OCI-M1 (cell line): Measurements from ENCODE around the gene ATG16L2.
A peak's percentile ranks its signal among the peaks of the same experiment; 100 is the strongest.
"Not testable (repeated sequence)": the region's sequence is repeated elsewhere in the genome, so short reads cannot be mapped to it uniquely, and the experiment has no call there.

ENCODE experiments used
- DNase-seq: peaks from one replicate; lab custom pipeline; 2025; lab: John Stamatoyannopoulos, UW

The ATG16L2 gene

GRCh38 chr11:72780296-72781062, 33.7 kb upstream of the ATG16L2 start:
- no peak for DNase-seq

GRCh38 chr11:72781063-72781312, 33.2 kb upstream of the ATG16L2 start:
- DNase-seq: no peak

GRCh38 chr11:72781313-72782080, 32.7 kb upstream of the ATG16L2 start:
- peak; percentile 68 for DNase-seq

- no peak for DNase-seq
Observed at GRCh38 chr11:72782081-72782920, 31.9 kb upstream of the ATG16L2 start.

GRCh38 chr11:72783144-72783905, 30.9 kb upstream of the ATG16L2 start:
- no peak for DNase-seq

GRCh38 chr11:72784662-72785061, 29.5 kb upstream of the ATG16L2 start:
- DNase-seq: no peak

DNA sequence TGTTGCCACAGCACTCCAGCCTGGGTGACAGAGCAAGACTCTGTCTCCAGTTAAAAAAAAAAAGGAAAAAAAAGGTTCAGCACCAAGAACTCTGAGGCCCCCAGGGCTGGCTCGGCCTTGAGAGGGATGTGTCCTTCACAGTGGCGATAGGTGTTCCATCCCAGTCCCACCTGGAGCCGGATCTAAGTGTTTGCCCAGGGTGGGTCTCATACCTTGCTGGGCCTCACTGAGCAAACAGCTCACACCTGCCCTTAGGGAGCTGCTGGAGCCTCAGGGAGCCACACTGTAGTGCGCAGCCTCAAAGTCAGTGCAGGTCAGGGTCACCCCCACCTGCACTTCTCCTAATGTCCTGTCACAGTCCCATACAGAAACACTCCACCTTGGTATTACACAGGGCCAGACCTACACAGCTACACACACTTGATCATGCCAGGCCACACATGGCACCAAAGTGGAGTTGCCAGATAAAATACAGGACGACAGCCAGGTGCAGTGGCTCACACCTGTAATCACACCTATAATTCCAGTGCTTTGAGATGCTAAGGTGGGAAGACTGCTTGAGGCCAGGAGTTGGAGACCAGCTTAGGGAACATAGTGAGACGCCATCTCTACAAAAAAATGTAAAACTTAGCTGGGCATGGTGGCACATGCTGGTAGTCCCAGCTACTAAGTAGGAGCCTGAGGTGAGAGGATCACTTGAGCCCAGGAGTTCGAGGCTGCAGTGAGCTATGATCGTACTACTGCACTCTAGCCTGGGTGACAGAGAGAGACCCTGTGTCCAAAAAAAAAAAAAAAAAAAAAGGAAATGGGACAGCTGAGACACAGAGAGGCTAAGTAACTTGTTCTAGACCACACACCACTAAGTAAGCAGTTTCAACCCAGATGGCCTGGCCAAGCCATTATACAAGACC, 27.7 kb upstream of the ATG16L2 start:
- no peak for DNase-seq

GRCh38 chr11:72787216-72788104, 26.8 kb upstream of the ATG16L2 start:
- DNase-seq: peak; percentile 99

GRCh38 chr11:72788241-72788640, 26.0 kb upstream of the ATG16L2 start:
- no peak for DNase-seq

GRCh38 chr11:72789493-72790131, 24.6 kb upstream of the ATG16L2 start:
- DNase-seq: no peak

DNA sequence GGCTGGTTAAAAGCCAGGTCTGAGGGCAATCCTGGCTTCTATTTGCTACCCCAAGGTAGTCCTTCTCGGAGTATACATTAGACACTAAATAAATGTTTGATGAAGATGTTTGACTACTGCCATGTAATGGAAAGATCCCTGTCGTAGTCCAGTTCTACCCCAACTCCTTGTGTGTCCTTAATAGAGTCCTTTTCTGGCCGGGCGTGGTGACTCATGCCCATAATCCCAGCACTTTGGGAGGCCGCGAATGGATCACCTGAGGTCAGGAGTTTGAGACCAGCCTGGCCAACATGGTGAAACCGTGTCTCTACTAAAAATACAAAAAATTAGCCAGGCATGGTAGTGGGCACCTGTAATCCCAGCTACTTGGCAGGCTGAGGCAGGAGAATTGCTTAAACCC, 23.0 kb upstream of the ATG16L2 start:
- not testable (repeated sequence) for DNase-seq

GRCh38 chr11:72792437-72793021, 21.7 kb upstream of the ATG16L2 start:
- no peak for DNase-seq

DNA sequence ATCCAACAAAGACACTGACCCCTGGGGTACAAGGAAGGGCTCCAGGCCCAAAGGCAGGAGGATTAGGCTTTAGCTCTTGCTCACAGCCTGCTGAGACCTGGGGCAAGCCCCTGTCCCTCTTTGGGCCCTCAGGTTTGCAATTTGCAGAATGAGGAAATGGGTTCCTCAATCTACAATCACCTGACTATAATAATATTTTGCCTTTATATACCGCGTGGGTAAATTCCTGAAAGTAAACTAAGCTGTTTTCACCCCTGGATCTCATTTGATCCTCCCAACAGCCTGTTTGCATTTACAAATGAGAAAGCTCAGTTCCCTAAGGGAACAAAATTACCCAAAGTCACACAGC, 21.2 kb upstream of the ATG16L2 start:
- DNase-seq: no peak

- peak; percentile 100 for DNase-seq
Observed at GRCh38 chr11:72793425-72794367, 20.5 kb upstream of the ATG16L2 start, which contains the start of gene STARD10. STARD10 (minus strand) TSS chr11:72794047; CDS start chr11:72781181, 12,866 bp downstream.

DNA sequence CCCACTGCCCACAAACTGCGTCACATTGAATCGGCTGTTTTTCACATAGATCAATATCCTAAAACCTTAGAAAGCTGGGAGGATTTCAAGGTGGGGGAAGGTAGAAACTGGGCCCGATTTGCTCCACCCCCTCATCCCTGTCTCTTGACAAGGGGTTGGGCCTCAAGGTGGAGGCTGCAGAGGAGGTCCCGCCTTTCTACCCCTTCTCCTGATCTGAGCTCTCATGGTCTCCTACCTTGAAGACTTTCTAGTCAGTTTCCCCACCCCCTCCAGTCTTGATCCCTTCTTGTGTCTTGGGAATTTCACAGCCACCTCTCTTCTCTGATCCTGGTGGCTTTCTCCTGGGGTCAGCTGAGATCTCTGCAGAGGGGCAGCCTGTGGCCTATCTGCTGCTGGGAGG, 15.8 kb upstream of the ATG16L2 start:
- no peak for DNase-seq

DNA sequence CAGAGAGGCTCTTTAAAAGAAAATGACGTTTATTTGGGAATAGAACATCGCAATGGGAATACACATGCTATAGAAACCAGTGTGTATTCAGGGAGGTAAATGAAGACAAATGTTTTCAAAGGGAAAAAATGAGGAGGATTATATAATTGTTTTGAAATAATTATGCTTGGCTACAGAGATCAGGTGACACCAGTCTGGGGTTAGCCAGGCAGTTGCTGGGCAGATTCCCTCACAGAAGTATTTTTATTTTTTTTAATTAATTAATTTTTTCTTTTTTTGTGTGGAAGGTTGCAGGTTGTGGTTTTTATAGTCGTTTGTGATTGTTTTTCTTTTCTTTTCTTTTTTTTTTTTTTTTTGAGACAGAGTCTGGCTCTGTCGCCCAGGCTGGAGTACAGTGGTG, 14.8 kb upstream of the ATG16L2 start:
- no peak for DNase-seq

GRCh38 chr11:72802822-72803221, 11.4 kb upstream of the ATG16L2 start:
- DNase-seq: no peak

DNA sequence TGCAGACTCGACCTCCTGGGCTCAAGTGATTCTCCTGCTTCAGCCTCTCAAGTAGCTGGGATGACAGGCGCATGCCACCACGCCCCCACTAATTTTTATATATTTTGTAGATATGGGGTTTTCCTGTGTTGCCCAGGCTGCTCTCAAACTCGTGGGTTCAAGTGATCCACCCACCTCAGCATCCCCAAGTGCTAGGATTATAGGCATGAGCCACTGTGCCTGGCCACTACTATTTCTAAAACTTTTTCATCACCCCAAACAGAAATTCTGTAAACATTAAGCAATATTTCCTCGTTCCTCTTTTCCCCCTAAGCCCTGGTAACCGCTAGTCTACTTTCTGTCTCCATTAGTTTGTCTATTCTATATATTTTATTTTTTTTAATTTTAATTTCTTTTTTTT, 9.0 kb upstream of the ATG16L2 start:
- no peak for DNase-seq
